HL-60/S4 treated with retinoic acid at 250 ng/mL for 4 days and 3 days (cell line): ENCODE results near the gene RSU1.

Experiments used
- in situ Hi-C: fragments of 300-500 bp; cut with MboI; formaldehyde crosslinking; loops from 2 replicates; pipeline ENCODE4 v1.7.0; 2022; ENCODE audit warnings: low sequenced_read_pairs

RSU1 gene

GRCh38 chr10:16822726-16823360 lies 5.6 kb upstream of the RSU1 start:
- in situ Hi-C loops: no loop called here

GRCh38 chr10:16822027-16822426 lies 4.8 kb upstream of the RSU1 start:
- in situ Hi-C loops: no loop called here

GRCh38 chr10:16820421-16820820 lies 3.2 kb upstream of the RSU1 start:
- in situ Hi-C loops: no loop called here

GRCh38 chr10:16820018-16820417 lies 2.8 kb upstream of the RSU1 start:
- in situ Hi-C loops: no loop called here

- in situ Hi-C loops: no loop called here
Measured at GRCh38 chr10:16819436-16819835, 2.2 kb upstream of the RSU1 start.

- in situ Hi-C loops: no loop called here
Measured at GRCh38 chr10:16819026-16819425, 1.8 kb upstream of the RSU1 start.

GRCh38 chr10:16816830-16817124 lies 447 bp downstream of the RSU1 start:
- in situ Hi-C loops: no loop called here

- in situ Hi-C loops: no loop called here
Measured at GRCh38 chr10:16816171-16816570, 1.1 kb downstream of the RSU1 start.

GRCh38 chr10:16814012-16814411 lies 3.2 kb downstream of the RSU1 start:
- in situ Hi-C loops: no loop called here

- in situ Hi-C loops: no loop called here
Measured at GRCh38 chr10:16812676-16813075, 4.5 kb downstream of the RSU1 start.

GRCh38 chr10:16811765-16812164 lies 5.5 kb downstream of the RSU1 start:
- in situ Hi-C loops: no loop called here

GRCh38 chr10:16811292-16811691 lies 5.9 kb downstream of the RSU1 start:
- in situ Hi-C loops: no loop called here

GRCh38 chr10:16809074-16809718 lies 8.0 kb downstream of the RSU1 start:
- in situ Hi-C loops: no loop called here

- in situ Hi-C loops: no loop called here
Measured at GRCh38 chr10:16804123-16804522, 13.1 kb downstream of the RSU1 start.

- in situ Hi-C loops: no loop called here
Measured at GRCh38 chr10:16803464-16803863, 13.8 kb downstream of the RSU1 start.

GRCh38 chr10:16799621-16800020 lies 17.6 kb downstream of the RSU1 start:
- in situ Hi-C loops: loop anchor here (25.0 kb wide), 1 partner anchor 912 kb away; no protein-coding TSS in a partner anchor

- in situ Hi-C loops: loop anchor here (25.0 kb wide), 1 partner anchor 911 kb away; no protein-coding TSS in a partner anchor
Measured at GRCh38 chr10:16798571-16798970, 18.7 kb downstream of the RSU1 start.

GRCh38 chr10:16795410-16796073 lies 21.7 kb downstream of the RSU1 start:
- in situ Hi-C loops: loop anchor here (25.0 kb wide), 1 partner anchor 908 kb away; no protein-coding TSS in a partner anchor

- in situ Hi-C loops: loop anchor here (25.0 kb wide), 1 partner anchor 907 kb away; no protein-coding TSS in a partner anchor
Measured at GRCh38 chr10:16794005-16794404, 23.2 kb downstream of the RSU1 start.

GRCh38 chr10:16792675-16793074 lies 24.5 kb downstream of the RSU1 start:
- in situ Hi-C loops: loop anchor here (25.0 kb wide), 1 partner anchor 905 kb away; no protein-coding TSS in a partner anchor

- in situ Hi-C loops: loop anchor here (25.0 kb wide), 1 partner anchor 902 kb away; no protein-coding TSS in a partner anchor
Measured at GRCh38 chr10:16789765-16790164, 27.5 kb downstream of the RSU1 start.

GRCh38 chr10:16789261-16789660 lies 28.0 kb downstream of the RSU1 start:
- in situ Hi-C loops: loop anchor here (25.0 kb wide), 1 partner anchor 902 kb away; no protein-coding TSS in a partner anchor
